ENCODE data around the gene PGC. TPM values are rescaled to one million over a fixed set of nuclear protein-coding genes. Genes with fewer than 3 reads are reported as not detected.

Gene PGC
- total RNA-seq, 1 donor from 2014 or later, result not detected

GRCh38 chr6:41757931-41758640 is 10.9 kb upstream of the PGC start:
- H3K36me3 Mint-ChIP-seq (ENCODE audit: low read depth, unreplicated experiment), result peaks cover 4% of the 10 kb centered on the region
- H3K27me3 Mint-ChIP-seq (ENCODE audit: unreplicated experiment), result peaks cover 2% of the 10 kb centered on the region
- no peaks in the 10 kb centered on the region for H3K9me3 Mint-ChIP-seq (ENCODE audit: unreplicated experiment)
- TF ChIP-seq, protein P1, sequence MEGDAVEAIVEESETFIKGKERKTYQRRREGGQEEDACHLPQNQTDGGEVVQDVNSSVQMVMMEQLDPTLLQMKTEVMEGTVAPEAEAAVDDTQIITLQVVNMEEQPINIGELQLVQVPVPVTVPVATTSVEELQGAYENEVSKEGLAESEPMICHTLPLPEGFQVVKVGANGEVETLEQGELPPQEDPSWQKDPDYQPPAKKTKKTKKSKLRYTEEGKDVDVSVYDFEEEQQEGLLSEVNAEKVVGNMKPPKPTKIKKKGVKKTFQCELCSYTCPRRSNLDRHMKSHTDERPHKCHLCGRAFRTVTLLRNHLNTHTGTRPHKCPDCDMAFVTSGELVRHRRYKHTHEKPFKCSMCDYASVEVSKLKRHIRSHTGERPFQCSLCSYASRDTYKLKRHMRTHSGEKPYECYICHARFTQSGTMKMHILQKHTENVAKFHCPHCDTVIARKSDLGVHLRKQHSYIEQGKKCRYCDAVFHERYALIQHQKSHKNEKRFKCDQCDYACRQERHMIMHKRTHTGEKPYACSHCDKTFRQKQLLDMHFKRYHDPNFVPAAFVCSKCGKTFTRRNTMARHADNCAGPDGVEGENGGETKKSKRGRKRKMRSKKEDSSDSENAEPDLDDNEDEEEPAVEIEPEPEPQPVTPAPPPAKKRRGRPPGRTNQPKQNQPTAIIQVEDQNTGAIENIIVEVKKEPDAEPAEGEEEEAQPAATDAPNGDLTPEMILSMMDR (IDR thresholded peaks at IDR 0.05; ENCODE audit: unreplicated experiment), result no peak
- no peak overlapping the region for H3K27ac Mint-ChIP-seq (ENCODE audit: unreplicated experiment)
- peaks cover 3% of the 10 kb centered on the region for H3K4me1 Mint-ChIP-seq (ENCODE audit: unreplicated experiment)
- no peak overlapping the region for H3K4me3 Mint-ChIP-seq (ENCODE audit: unreplicated experiment)
- DNase-seq (ENCODE audit: low spot score), result no peak

DNA sequence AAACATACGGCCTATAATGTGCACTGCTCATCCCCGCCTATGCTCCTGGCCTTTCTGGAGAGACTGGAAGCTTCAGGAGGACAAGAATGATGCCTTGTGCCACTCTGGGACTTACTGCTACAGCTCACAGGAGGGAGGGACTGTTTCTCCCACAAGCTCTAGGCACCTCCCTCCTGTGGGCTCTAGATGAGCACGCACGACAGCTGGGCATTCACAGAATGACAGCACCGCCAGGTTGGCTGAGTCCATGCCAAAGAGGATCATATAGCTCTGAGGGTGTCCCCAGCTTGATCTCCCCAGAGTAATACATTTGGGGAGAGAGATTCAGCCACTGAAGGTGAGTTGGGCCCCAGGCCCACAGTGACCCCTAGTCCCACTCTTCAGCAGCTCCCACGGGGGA is 10.1 kb upstream of the PGC start:
- Mint-ChIP-seq H3K36me3 (ENCODE audit: low read depth, unreplicated experiment) (peaks cover 4% of the 10 kb centered on the region), H3K27me3 (ENCODE audit: unreplicated experiment) (peaks cover 2% of the 10 kb centered on the region), H3K27ac (ENCODE audit: unreplicated experiment) (no peak overlapping the region), H3K4me3 (ENCODE audit: unreplicated experiment) (no peak overlapping the region), H3K9me3 (ENCODE audit: unreplicated experiment) (no peaks in the 10 kb centered on the region), H3K4me1 (ENCODE audit: unreplicated experiment) (peaks cover 3% of the 10 kb centered on the region)
- TF ChIP-seq, protein P1 (IDR thresholded peaks at IDR 0.05; ENCODE audit: unreplicated experiment), result no peak
- DNase-seq (ENCODE audit: low spot score), result no peak

- Mint-ChIP-seq H3K4me1 (ENCODE audit: unreplicated experiment) (peaks cover 1% of the 10 kb centered on the region), H3K9me3 (ENCODE audit: unreplicated experiment) (no peaks in the 10 kb centered on the region), H3K27ac (ENCODE audit: unreplicated experiment) (no peak overlapping the region), H3K4me3 (ENCODE audit: unreplicated experiment) (no peak overlapping the region), H3K36me3 (ENCODE audit: low read depth, unreplicated experiment) (peaks cover 2% of the 10 kb centered on the region), H3K27me3 (ENCODE audit: unreplicated experiment) (peaks cover 2% of the 10 kb centered on the region)
- no peak for DNase-seq (ENCODE audit: low spot score)
- TF ChIP-seq, protein P1 (IDR thresholded peaks at IDR 0.05; ENCODE audit: unreplicated experiment), result no peak
These were observed 9.2 kb upstream of the PGC start for GRCh38 chr6:41756354-41756753.

DNA sequence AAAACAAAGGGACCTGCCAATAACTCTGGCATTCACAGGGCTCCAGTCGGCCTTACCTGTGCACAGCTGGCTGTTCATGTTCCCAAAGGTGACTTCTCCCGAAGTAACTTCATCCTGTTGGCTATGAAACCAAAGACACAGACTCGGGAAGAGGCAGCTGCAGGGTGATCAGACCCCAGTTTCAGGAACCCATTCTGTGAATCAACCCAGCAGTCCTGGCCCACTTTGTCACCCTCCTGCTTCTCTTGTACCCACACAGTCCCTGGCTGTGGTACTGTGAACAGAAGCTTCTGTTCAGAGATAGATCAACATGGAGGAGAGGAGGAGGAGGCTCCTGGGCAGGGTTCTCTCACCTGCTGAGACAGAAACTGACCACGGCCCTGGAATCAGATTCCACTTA is 8.7 kb upstream of the PGC start:
- H3K4me1 Mint-ChIP-seq (ENCODE audit: unreplicated experiment), result no peaks in the 10 kb centered on the region
- H3K27ac Mint-ChIP-seq (ENCODE audit: unreplicated experiment), result no peak overlapping the region

GRCh38 chr6:41750374-41750773 is 3.2 kb upstream of the PGC start:
- no peaks in the 10 kb centered on the region for H3K9me3 Mint-ChIP-seq (ENCODE audit: unreplicated experiment)
- peaks cover 7% of the 10 kb centered on the region for H3K4me1 Mint-ChIP-seq (ENCODE audit: unreplicated experiment)
- DNase-seq (ENCODE audit: low spot score), result no peak
- no peak overlapping the region for H3K4me3 Mint-ChIP-seq (ENCODE audit: unreplicated experiment)
- TF ChIP-seq, protein P1 (IDR thresholded peaks at IDR 0.05; ENCODE audit: unreplicated experiment), result no peak
- peaks cover 5% of the 10 kb centered on the region for H3K27me3 Mint-ChIP-seq (ENCODE audit: unreplicated experiment)
- no peak overlapping the region for H3K27ac Mint-ChIP-seq (ENCODE audit: unreplicated experiment)
- no peaks in the 10 kb centered on the region for H3K36me3 Mint-ChIP-seq (ENCODE audit: low read depth, unreplicated experiment)

More for the DNA sequence above, 8.7 kb upstream of the PGC start:
- Mint-ChIP-seq H3K4me3 (ENCODE audit: unreplicated experiment) (no peak overlapping the region), H3K9me3 (ENCODE audit: unreplicated experiment) (no peaks in the 10 kb centered on the region), H3K36me3 (ENCODE audit: low read depth, unreplicated experiment) (no peaks in the 10 kb centered on the region), H3K27me3 (ENCODE audit: unreplicated experiment) (peaks cover 2% of the 10 kb centered on the region)
- DNase-seq (ENCODE audit: low spot score), result no peak
- TF ChIP-seq, protein P1 (IDR thresholded peaks at IDR 0.05; ENCODE audit: unreplicated experiment), result no peak

All from endothelial cell (in vitro differentiated cells).